Measurements from ENCODE around the gene GTF3C4. TPM values are rescaled to one million over a fixed set of nuclear protein-coding genes. Genes with fewer than 3 reads are reported as not detected.

Gene GTF3C4
- total and polyA plus RNA-seq, 10 of the 15 experiments (the other 5 are each of a cell fraction or from before 2014, with no cell fraction given) = 3.2 to 18.9 (median 8.2) TPM

GRCh38 chr9:132651259-132651658 is 19.0 kb upstream of the GTF3C4 start:
- Histone ChIP-seq H3K9me3 (replicated peaks; ENCODE audit: control insufficient read depth, insufficient read depth, low read length) (no peaks in the 10 kb centered on the region), H3K4me2 (ENCODE audit: control insufficient read depth, insufficient read depth) (no peak overlapping the region), H2AFZ (ENCODE audit: control insufficient read depth, low read depth, low read length) (no peak overlapping the region), H3K27me3 (replicated peaks in 1 of 2; ENCODE audit: control insufficient read depth in 2 of 2, insufficient read depth in 2 of 2, low read length in 1 of 2) (no peaks in the 10 kb centered on the region), H4K20me1 (ENCODE audit: control insufficient read depth, insufficient read depth) (no peaks in the 10 kb centered on the region), H3K4me3 (no peak overlapping the region), H3K4me1 (ENCODE audit: control insufficient read depth, insufficient read depth, low read length) (no peaks in the 10 kb centered on the region), H3K9ac (ENCODE audit: control insufficient read depth, insufficient read depth, low read length) (no peak overlapping the region), H3K79me2 (ENCODE audit: control insufficient read depth, insufficient read depth, low read length) (no peaks in the 10 kb centered on the region), H3K27ac (ENCODE audit: control insufficient read depth, insufficient read depth) (no peak overlapping the region), H3K36me3 (ENCODE audit: control insufficient read depth in 2 of 2, insufficient read depth in 2 of 2, low read length in 1 of 2) (peaks cover 9 to 32% of the 10 kb centered on the region in 2 experiments)
- ChIA-PET CTCF (interaction anchor here (0.6 to 2.2 kb wide), 8 partner anchors 9 to 251 kb away, joined by 3 to 5 read pairs (median 3); partner anchors contain the start of gene DDX31), POLR2A (no interaction called here), RAD21 (ENCODE audit: unreplicated experiment) (no interaction called here), SMC1A (ENCODE audit: uncharacterized antibody, unreplicated experiment) (interaction anchor here (0.7 to 1.4 kb wide), 4 partner anchors 10 to 735 kb away, joined by 3 to 4 read pairs (median 3); no protein-coding TSS in a partner anchor)
- TF ChIP-seq, protein P1, sequence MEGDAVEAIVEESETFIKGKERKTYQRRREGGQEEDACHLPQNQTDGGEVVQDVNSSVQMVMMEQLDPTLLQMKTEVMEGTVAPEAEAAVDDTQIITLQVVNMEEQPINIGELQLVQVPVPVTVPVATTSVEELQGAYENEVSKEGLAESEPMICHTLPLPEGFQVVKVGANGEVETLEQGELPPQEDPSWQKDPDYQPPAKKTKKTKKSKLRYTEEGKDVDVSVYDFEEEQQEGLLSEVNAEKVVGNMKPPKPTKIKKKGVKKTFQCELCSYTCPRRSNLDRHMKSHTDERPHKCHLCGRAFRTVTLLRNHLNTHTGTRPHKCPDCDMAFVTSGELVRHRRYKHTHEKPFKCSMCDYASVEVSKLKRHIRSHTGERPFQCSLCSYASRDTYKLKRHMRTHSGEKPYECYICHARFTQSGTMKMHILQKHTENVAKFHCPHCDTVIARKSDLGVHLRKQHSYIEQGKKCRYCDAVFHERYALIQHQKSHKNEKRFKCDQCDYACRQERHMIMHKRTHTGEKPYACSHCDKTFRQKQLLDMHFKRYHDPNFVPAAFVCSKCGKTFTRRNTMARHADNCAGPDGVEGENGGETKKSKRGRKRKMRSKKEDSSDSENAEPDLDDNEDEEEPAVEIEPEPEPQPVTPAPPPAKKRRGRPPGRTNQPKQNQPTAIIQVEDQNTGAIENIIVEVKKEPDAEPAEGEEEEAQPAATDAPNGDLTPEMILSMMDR (IDR thresholded peaks at IDR 0.05 in 2 of 3, conservative IDR thresholded peaks at IDR 0.05 in 1 of 3; ENCODE audit: control insufficient read depth in 2 of 3, extremely low read depth in 1 of 3, insufficient read depth in 1 of 3, low read depth in 3 of 3, low read length in 3 of 3) = peak; percentile 18 to 24 (median 21); a peak in 2 of 6 replicates
- TF ChIP-seq ZNF24 (IDR thresholded peaks at IDR 0.05) = no peak
- FAIRE-seq (peak; percentile 62), DNase-seq (ENCODE audit: low read depth, low spot score) (no peak), ATAC-seq (no peak)
- intact Hi-C loops (cut with micrococcal nuclease; ENCODE audit: unreplicated experiment) = loop anchor here (10.0 kb wide), 1 partner anchor 236 kb away; the partner anchor contains the start of gene CFAP77
- 82% methylated on average over 6 of the region's 6 CpGs for WGBS (ENCODE audit: insufficient coverage, insufficient replicate concordance, low lambda C conversion rate, missing lambda C conversion rate)
- in situ Hi-C loops (cut with MboI) = no loop called here
- no TSS peak for BruUV-seq (replicated peaks)

- BruUV-seq (replicated peaks) = no TSS peak
- Histone ChIP-seq H3K4me1 (ENCODE audit: control insufficient read depth, insufficient read depth, low read length) (no peaks in the 10 kb centered on the region), H3K79me2 (ENCODE audit: control insufficient read depth, insufficient read depth, low read length) (no peaks in the 10 kb centered on the region), H3K9me3 (replicated peaks; ENCODE audit: control insufficient read depth, insufficient read depth, low read length) (no peaks in the 10 kb centered on the region), H3K9ac (ENCODE audit: control insufficient read depth, insufficient read depth, low read length) (no peak overlapping the region), H3K27ac (ENCODE audit: control insufficient read depth, insufficient read depth) (no peak overlapping the region), H3K36me3 (ENCODE audit: control insufficient read depth in 2 of 2, insufficient read depth in 2 of 2, low read length in 1 of 2) (peaks cover 12 to 35% of the 10 kb centered on the region in 2 experiments), H2AFZ (ENCODE audit: control insufficient read depth, low read depth, low read length) (no peak overlapping the region), H3K4me3 (no peak overlapping the region), H3K27me3 (replicated peaks in 1 of 2; ENCODE audit: control insufficient read depth in 2 of 2, insufficient read depth in 2 of 2, low read length in 1 of 2) (no peaks in the 10 kb centered on the region), H3K4me2 (ENCODE audit: control insufficient read depth, insufficient read depth) (no peak overlapping the region), H4K20me1 (ENCODE audit: control insufficient read depth, insufficient read depth) (no peaks in the 10 kb centered on the region)
- ChIA-PET CTCF (interaction anchor here (1.0 kb wide), 1 partner anchor 12 kb away, joined by 3 read pairs; no protein-coding TSS in a partner anchor), SMC1A (ENCODE audit: uncharacterized antibody, unreplicated experiment) (no interaction called here), POLR2A (interaction anchor here (0.7 to 0.8 kb wide), 2 partner anchors 8 to 13 kb away, joined by 3 to 4 read pairs; partner anchors contain the start of gene DDX31), RAD21 (ENCODE audit: unreplicated experiment) (no interaction called here)
- ATAC-seq = no peak
- WGBS (ENCODE audit: insufficient coverage, insufficient replicate concordance, low lambda C conversion rate, missing lambda C conversion rate) = 90% methylated on average over 7 of the region's 7 CpGs
- DNase-seq (ENCODE audit: low read depth, low spot score) = no peak
- FAIRE-seq = no peak
- intact Hi-C loops (cut with micrococcal nuclease; ENCODE audit: unreplicated experiment) (loop anchor here (10.0 kb wide), 1 partner anchor 241 kb away; the partner anchor contains the start of gene CFAP77), in situ Hi-C loops (cut with MboI) (no loop called here)
- TF ChIP-seq EGR1 (IDR thresholded peaks at IDR 0.05; ENCODE audit: borderline replicate concordance in 1 of 2, low read depth in 2 of 2, low read length in 2 of 2) = no peak
- no peak for TF ChIP-seq CBX5 (IDR thresholded peaks at IDR 0.05; ENCODE audit: low read depth)
- TF ChIP-seq CUX1 (IDR thresholded peaks at IDR 0.05; ENCODE audit: insufficient replicate concordance, low read depth, low read length) = no peak
- no peak for TF ChIP-seq ETV6 (conservative IDR thresholded peaks at IDR 0.05 in 1 of 2, IDR thresholded peaks at IDR 0.05 in 1 of 2; ENCODE audit: borderline replicate concordance in 1 of 2, low read depth in 1 of 2)
- TF ChIP-seq SMAD1 (IDR thresholded peaks at IDR 0.05; ENCODE audit: low read depth, partially characterized antibody) = no peak
- TF ChIP-seq SREBF2 (IDR thresholded peaks at IDR 0.05; ENCODE audit: low read length) = no peak
These were observed 14.0 kb upstream of the GTF3C4 start for GRCh38 chr9:132656299-132656698.
